WTC11 (cell line): ENCODE data around the gene KBTBD13.

ENCODE experiments used
- CREB1 ChIP-seq: sonication (generic); formaldehyde crosslinking; IDR thresholded peaks from 2 replicates; pipeline ENCODE4 v1.8.0; 2023; ENCODE audit warnings: mild to moderate bottlenecking, missing genetic modification reagents
- ETV6 ChIP-seq: sonication (generic); formaldehyde crosslinking; IDR thresholded peaks from 2 replicates; pipeline ENCODE4 v1.8.1; 2022; ENCODE audit warnings: mild to moderate bottlenecking, missing genetic modification reagents
- GRHL2 ChIP-seq: fragments of 250-450 bp; sonication (Bioruptor Pico); IDR thresholded peaks from 2 replicates; pipeline ENCODE4 v1.8.0; 2022; ENCODE audit warnings: mild to moderate bottlenecking, moderate library complexity; ENCODE audit not compliant: insufficient replicate concordance, severe bottlenecking
- NFYB ChIP-seq: sonication (generic); formaldehyde crosslinking; conservative IDR thresholded peaks from 2 replicates; pipeline ENCODE4 v1.8.0; 2022; ENCODE audit warnings: low read depth, missing genetic modification reagents
- NR1H2 ChIP-seq: sonication (generic); formaldehyde crosslinking; IDR thresholded peaks from 2 replicates; pipeline ENCODE4 v1.9.0; 2021; ENCODE audit warnings: mild to moderate bottlenecking, moderate library complexity, missing genetic modification reagents
- NR3C1 ChIP-seq: sonication (generic); formaldehyde crosslinking; conservative IDR thresholded peaks from 2 replicates; pipeline ENCODE4 v1.8.1; 2023; ENCODE audit warnings: low read depth, mild to moderate bottlenecking, missing genetic modification reagents
- SP1 ChIP-seq: sonication (generic); formaldehyde crosslinking; conservative IDR thresholded peaks from 2 replicates; pipeline ENCODE4 v1.8.1; 2022; ENCODE audit warnings: missing genetic modification reagents
- ZNF423 ChIP-seq: fragments of 250-450 bp; sonication (Bioruptor Pico); IDR thresholded peaks from 2 replicates; pipeline ENCODE4 v2.1.2; 2022; ENCODE audit warnings: mild to moderate bottlenecking, moderate library complexity
- TF ChIP-seq, protein P1 (sequence below): fragments of 200-600 bp; IDR thresholded peaks from 2 replicates; pipeline ENCODE4 v1.8.0; 2022; ENCODE audit warnings: antibody characterized with exemption
- TF ChIP-seq, protein P2 (sequence below): sonication (generic); formaldehyde crosslinking; IDR thresholded peaks from 2 replicates; pipeline ENCODE4 v1.8.1; 2023; ENCODE audit warnings: mild to moderate bottlenecking, missing genetic modification reagents, moderate library complexity
- TF ChIP-seq, protein P3 (sequence below): fragments of 250-450 bp; sonication (Bioruptor Pico); IDR thresholded peaks from 2 replicates; pipeline ENCODE4 v1.9.0; 2021; ENCODE audit warnings: moderate library complexity, mild to moderate bottlenecking, inconsistent platforms, borderline replicate concordance
- TF ChIP-seq, protein P4 (sequence below): sonication (generic); formaldehyde crosslinking; IDR thresholded peaks from 2 replicates; pipeline ENCODE4 v1.8.1; 2023; ENCODE audit warnings: mild to moderate bottlenecking, missing genetic modification reagents

DNA sequence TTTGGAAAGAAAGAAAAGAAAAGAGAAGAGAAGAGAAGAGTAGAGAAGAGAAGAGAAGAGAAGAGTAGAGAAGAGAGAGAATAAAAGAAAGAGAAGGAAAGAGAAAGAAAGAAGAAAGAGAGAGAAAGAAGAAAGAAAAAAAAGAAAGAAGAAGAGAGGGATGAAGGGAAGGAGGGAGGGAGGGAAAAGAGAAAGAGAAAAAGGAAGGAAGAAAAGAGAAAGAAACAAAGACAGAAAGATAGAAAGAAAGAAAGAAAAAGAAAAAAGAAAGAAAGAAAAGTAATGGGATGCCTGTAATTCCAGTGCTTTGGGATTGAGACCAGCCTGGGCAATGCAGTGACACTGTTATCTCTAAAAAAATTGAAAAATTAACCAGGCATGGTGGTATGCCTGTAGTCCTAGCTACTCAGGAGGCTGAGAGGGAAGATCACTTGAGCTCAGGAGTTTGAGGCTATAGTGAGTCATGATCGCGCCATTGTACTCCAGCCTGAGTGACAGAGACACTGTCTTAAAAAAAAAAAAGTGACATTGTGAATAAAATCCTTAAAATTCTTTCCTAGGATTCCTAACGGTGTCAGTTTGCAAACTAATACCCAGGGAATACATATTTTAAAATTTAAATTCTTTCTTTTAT, 10.4 kb upstream of the KBTBD13 start:
- TF ChIP-seq, protein P1, sequence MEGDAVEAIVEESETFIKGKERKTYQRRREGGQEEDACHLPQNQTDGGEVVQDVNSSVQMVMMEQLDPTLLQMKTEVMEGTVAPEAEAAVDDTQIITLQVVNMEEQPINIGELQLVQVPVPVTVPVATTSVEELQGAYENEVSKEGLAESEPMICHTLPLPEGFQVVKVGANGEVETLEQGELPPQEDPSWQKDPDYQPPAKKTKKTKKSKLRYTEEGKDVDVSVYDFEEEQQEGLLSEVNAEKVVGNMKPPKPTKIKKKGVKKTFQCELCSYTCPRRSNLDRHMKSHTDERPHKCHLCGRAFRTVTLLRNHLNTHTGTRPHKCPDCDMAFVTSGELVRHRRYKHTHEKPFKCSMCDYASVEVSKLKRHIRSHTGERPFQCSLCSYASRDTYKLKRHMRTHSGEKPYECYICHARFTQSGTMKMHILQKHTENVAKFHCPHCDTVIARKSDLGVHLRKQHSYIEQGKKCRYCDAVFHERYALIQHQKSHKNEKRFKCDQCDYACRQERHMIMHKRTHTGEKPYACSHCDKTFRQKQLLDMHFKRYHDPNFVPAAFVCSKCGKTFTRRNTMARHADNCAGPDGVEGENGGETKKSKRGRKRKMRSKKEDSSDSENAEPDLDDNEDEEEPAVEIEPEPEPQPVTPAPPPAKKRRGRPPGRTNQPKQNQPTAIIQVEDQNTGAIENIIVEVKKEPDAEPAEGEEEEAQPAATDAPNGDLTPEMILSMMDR: no peak
- no peak for TF ChIP-seq SP1 (CRISPR knock-in tag)
- TF ChIP-seq NFYB (CRISPR knock-in tag): no peak
- TF ChIP-seq, protein P2, sequence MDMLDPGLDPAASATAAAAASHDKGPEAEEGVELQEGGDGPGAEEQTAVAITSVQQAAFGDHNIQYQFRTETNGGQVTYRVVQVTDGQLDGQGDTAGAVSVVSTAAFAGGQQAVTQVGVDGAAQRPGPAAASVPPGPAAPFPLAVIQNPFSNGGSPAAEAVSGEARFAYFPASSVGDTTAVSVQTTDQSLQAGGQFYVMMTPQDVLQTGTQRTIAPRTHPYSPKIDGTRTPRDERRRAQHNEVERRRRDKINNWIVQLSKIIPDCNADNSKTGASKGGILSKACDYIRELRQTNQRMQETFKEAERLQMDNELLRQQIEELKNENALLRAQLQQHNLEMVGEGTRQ (CRISPR knock-in tag): no peak
- TF ChIP-seq NR3C1: no peak
- TF ChIP-seq CREB1: no peak
- no peak for TF ChIP-seq ZNF423 (CRISPR knock-in tag)
- TF ChIP-seq, protein P3, sequence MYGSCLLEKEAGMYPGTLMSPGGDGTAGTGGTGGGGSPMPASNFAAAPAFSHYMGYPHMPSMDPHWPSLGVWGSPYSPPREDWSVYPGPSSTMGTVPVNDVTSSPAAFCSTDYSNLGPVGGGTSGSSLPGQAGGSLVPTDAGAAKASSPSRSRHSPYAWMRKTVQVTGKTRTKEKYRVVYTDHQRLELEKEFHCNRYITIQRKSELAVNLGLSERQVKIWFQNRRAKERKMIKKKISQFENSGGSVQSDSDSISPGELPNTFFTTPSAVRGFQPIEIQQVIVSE (CRISPR knock-in tag): no peak
- no peak for TF ChIP-seq NR1H2 (CRISPR knock-in tag)
- no peak for TF ChIP-seq ETV6 (CRISPR knock-in tag)
- TF ChIP-seq, protein P4, sequence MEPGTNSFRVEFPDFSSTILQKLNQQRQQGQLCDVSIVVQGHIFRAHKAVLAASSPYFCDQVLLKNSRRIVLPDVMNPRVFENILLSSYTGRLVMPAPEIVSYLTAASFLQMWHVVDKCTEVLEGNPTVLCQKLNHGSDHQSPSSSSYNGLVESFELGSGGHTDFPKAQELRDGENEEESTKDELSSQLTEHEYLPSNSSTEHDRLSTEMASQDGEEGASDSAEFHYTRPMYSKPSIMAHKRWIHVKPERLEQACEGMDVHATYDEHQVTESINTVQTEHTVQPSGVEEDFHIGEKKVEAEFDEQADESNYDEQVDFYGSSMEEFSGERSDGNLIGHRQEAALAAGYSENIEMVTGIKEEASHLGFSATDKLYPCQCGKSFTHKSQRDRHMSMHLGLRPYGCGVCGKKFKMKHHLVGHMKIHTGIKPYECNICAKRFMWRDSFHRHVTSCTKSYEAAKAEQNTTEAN (CRISPR knock-in tag): no peak
- TF ChIP-seq GRHL2 (CRISPR knock-in tag): no peak
